ENCODE data around the gene JAZF1. TPM values are rescaled to one million over a fixed set of nuclear protein-coding genes. Genes with fewer than 3 reads are reported as not detected.
A peak's percentile ranks its signal among the peaks of the same experiment; 100 is the strongest.

Gene JAZF1
- polyA plus RNA-seq, 3 donors = 12.1 to 18.1 (median 17.2) TPM

GRCh38 chr7:28199021-28199510 lies 18.5 kb upstream of the JAZF1 start:
- no CpG with 5 or more reads among the region's 3 CpGs for WGBS (ENCODE audit: insufficient coverage)
- Histone ChIP-seq H3K27me3 (ENCODE audit: control insufficient read depth in 2 of 2, insufficient read depth in 2 of 2, low read length in 2 of 2) (no peaks in the 10 kb centered on the region), H3K9ac (ENCODE audit: insufficient read depth, low read length, poor library complexity, severe bottlenecking) (no peak overlapping the region), H3K27ac (ENCODE audit: low read depth in 1 of 2, low read length in 2 of 2) (no peak overlapping the region), H3K79me2 (ENCODE audit: insufficient read depth, low read length) (no peaks in the 10 kb centered on the region), H3K9me3 (replicated peaks in 1 of 2; ENCODE audit: control insufficient read depth in 1 of 2, insufficient read depth in 1 of 2, low read length in 2 of 2) (no peaks in the 10 kb centered on the region), H3K4me3 (replicated peaks in 1 of 3; ENCODE audit: low read depth in 2 of 3, low read length in 3 of 3) (no peak overlapping the region), H2AFZ (ENCODE audit: insufficient read depth, low read depth, low read length, poor library complexity, severe bottlenecking) (no peak overlapping the region), H4K20me1 (ENCODE audit: insufficient read depth, low read length) (no peaks in the 10 kb centered on the region), H3K4me2 (replicated peaks; ENCODE audit: extremely low read depth, low read length, poor library complexity, severe bottlenecking) (no peak overlapping the region), H3K4me1 (ENCODE audit: control insufficient read depth in 1 of 2, insufficient read depth in 2 of 2, low read length in 2 of 2) (no peaks in the 10 kb centered on the region), H3K36me3 (replicated peaks in 1 of 2; ENCODE audit: control insufficient read depth in 1 of 2, insufficient read depth in 2 of 2, low read length in 2 of 2) (no peaks in the 10 kb centered on the region)
- Mint-ChIP-seq H3K4me3 (no peak overlapping the region), H3K36me3 (peaks cover 0 to 2% of the 10 kb centered on the region in 2 donors), H3K4me1 (peaks cover 18% of the 10 kb centered on the region), H3K27ac (no peak overlapping the region), H3K9me3 (peaks cover 0 to 4% (median 0%) of the 10 kb centered on the region in 7 donors), H3K27me3 (ENCODE audit: low read depth in 3 of 3) (peaks cover 0 to 3% (median 3%) of the 10 kb centered on the region in 3 donors)
- TF ChIP-seq CTCF (IDR thresholded peaks at IDR 0.05) = no peak
- no peak for DNase-seq
- intact Hi-C loops (cut with micrococcal nuclease) = no loop called here

GRCh38 chr7:28195910-28196620 lies 15.5 kb upstream of the JAZF1 start:
- peaks cover 0 to 3% (median 0%) of the 10 kb centered on the region in 7 donors for H3K9me3 Mint-ChIP-seq
- TF ChIP-seq CTCF (IDR thresholded peaks at IDR 0.05) = no peak
- Histone ChIP-seq H3K27ac (ENCODE audit: low read depth in 1 of 2, low read length in 2 of 2) (no peak overlapping the region), H3K9me3 (replicated peaks in 1 of 2; ENCODE audit: control insufficient read depth in 1 of 2, insufficient read depth in 1 of 2, low read length in 2 of 2) (no peaks in the 10 kb centered on the region), H3K4me3 (replicated peaks in 1 of 3; ENCODE audit: low read depth in 2 of 3, low read length in 3 of 3) (no peak overlapping the region), H3K9ac (ENCODE audit: insufficient read depth, low read length, poor library complexity, severe bottlenecking) (no peak overlapping the region), H4K20me1 (ENCODE audit: insufficient read depth, low read length) (no peaks in the 10 kb centered on the region), H2AFZ (ENCODE audit: insufficient read depth, low read depth, low read length, poor library complexity, severe bottlenecking) (no peak overlapping the region), H3K79me2 (ENCODE audit: insufficient read depth, low read length) (no peaks in the 10 kb centered on the region), H3K4me2 (replicated peaks; ENCODE audit: extremely low read depth, low read length, poor library complexity, severe bottlenecking) (no peak overlapping the region), H3K27me3 (ENCODE audit: control insufficient read depth in 2 of 2, insufficient read depth in 2 of 2, low read length in 2 of 2) (no peaks in the 10 kb centered on the region), H3K36me3 (replicated peaks in 1 of 2; ENCODE audit: control insufficient read depth in 1 of 2, insufficient read depth in 2 of 2, low read length in 2 of 2) (no peaks in the 10 kb centered on the region), H3K4me1 (ENCODE audit: control insufficient read depth in 1 of 2, insufficient read depth in 2 of 2, low read length in 2 of 2) (peaks cover 23 to 29% of the 10 kb centered on the region in 2 donors)
- H3K27ac Mint-ChIP-seq = peak overlapping the region in 1 of 7 donors; percentile 55
- WGBS (ENCODE audit: insufficient coverage) = no CpG with 5 or more reads among the region's 4 CpGs
- H3K36me3 Mint-ChIP-seq = peaks cover 0 to 2% of the 10 kb centered on the region in 2 donors
- H3K4me3 Mint-ChIP-seq = no peak overlapping the region
- peaks cover 39% of the 10 kb centered on the region for H3K4me1 Mint-ChIP-seq
- intact Hi-C loops (cut with micrococcal nuclease) = no loop called here
- peaks cover 0 to 2% (median 2%) of the 10 kb centered on the region in 3 donors for H3K27me3 Mint-ChIP-seq (ENCODE audit: low read depth in 3 of 3)
- no peak for DNase-seq
